K562 (cell line): ENCODE data around the gene WFDC1. TPM values are rescaled to one million over a fixed set of nuclear protein-coding genes. Genes with fewer than 3 reads are reported as not detected.

ENCODE experiments used
- ATAC-seq: fragments of 200-7000 bp; cut with Tn5 transposase; 3 replicates; pipeline ENCODE4 v1.9.1; 2020; ENCODE audit warnings: moderate library complexity
- BruUV-seq: library from RNA; stranded (reverse); fragments of 400-500 nt; replicated peaks from 2 replicates; lab custom pipeline; 2021; lab: Mats Ljungman, UMichigan
- CTCF ChIA-PET: fragments of 300-600 bp; formaldehyde crosslinking; extraction: SDS; loops from one replicate; lab custom pipeline; 2021; ENCODE audit warnings: low intra/inter-chr PET ratio; lab: Yijun Ruan, JAX
- POLR2A ChIA-PET: fragments of 300-600, 350-650 bp; sonication (Branson Sonifier 250); formaldehyde crosslinking; extraction: SDS; loops from one replicate; lab custom pipeline; 2021; ENCODE audit warnings: antibody characterized with exemption, inconsistent platforms; lab: Yijun Ruan, JAX
- DNase-seq, 4 experiments: peaks; one replicate each; pipeline versions ENCODE4 v3.0.0 to v3.0.0-alpha.2; 2011 to 2018; ENCODE audit warnings: low spot score in 3 of 4, mixed read lengths in 3 of 4; ENCODE audit errors: extremely low read depth in 1 of 4
- FAIRE-seq: peaks from 2 replicates; lab custom pipeline; 2011; peaks lifted over from hg19 to GRCh38; lab: Jason Lieb, UNC
- H2AFZ ChIP-seq: 2 replicates; pipeline ENCODE4 v1.6.0; 2011; ENCODE audit warnings: low read depth, low read length, control low read depth, inconsistent platforms
- H3K27ac ChIP-seq: fragments of 200-600 bp; 3 replicates; pipeline ENCODE4 v1.8.0; 2011; ENCODE audit warnings: low read depth, mild to moderate bottlenecking, control low read depth, inconsistent platforms, low read length, moderate library complexity, mixed read lengths; ENCODE audit errors: extremely low read depth
- H3K27me3 ChIP-seq, 2 experiments: fragments of 300-600 bp in 1 of 2; 2 replicates in 1 of 2; 3 replicates in 1 of 2; pipeline versions ENCODE4 v1.6.0 to v1.8.0; 2011; ENCODE audit warnings: inconsistent platforms in 2 of 2, low read length in 2 of 2, mild to moderate bottlenecking in 1 of 2, mixed read lengths in 1 of 2, moderate library complexity in 1 of 2; ENCODE audit not compliant: control insufficient read depth in 2 of 2, insufficient read depth in 2 of 2
- H3K36me3 ChIP-seq: fragments of 300-600 bp; 3 replicates; pipeline ENCODE4 v1.8.0; 2011; ENCODE audit warnings: mild to moderate bottlenecking, low read length, inconsistent platforms; ENCODE audit not compliant: control insufficient read depth, insufficient read depth
- H3K4me1 ChIP-seq, 2 experiments: fragments of 200-600 bp in 1 of 2; replicated peaks in 1 of 2; 2 replicates in 1 of 2; 3 replicates in 1 of 2; pipeline versions ENCODE4 v1.5.1 to v1.8.0; 2011; ENCODE audit warnings: inconsistent platforms in 2 of 2, low read length in 2 of 2, mild to moderate bottlenecking in 1 of 2, mixed read lengths in 1 of 2, moderate library complexity in 1 of 2; ENCODE audit not compliant: control insufficient read depth in 2 of 2, insufficient read depth in 2 of 2
- H3K4me2 ChIP-seq: 2 replicates; pipeline ENCODE4 v1.6.1; 2011; ENCODE audit warnings: low read length, control low read depth, inconsistent platforms, mixed read lengths; ENCODE audit not compliant: insufficient read depth
- H3K4me3 ChIP-seq: fragments of 200-600 bp; sonication (generic), shearing (Covaris generic); 2 replicates; pipeline ENCODE4 v1.5.1; 2016; ENCODE audit warnings: control low read depth, inconsistent platforms
- H3K79me2 ChIP-seq: fragments of 200-600 bp; 3 replicates; pipeline ENCODE4 v1.8.0; 2011; ENCODE audit warnings: low read length, inconsistent platforms; ENCODE audit not compliant: control insufficient read depth, insufficient read depth
- H3K9ac ChIP-seq, 2 experiments: 2 replicates each; pipeline versions ENCODE4 v1.6.0 to v1.6.1; 2011; ENCODE audit warnings: low read depth in 2 of 2, low read length in 2 of 2, control low read depth in 1 of 2, inconsistent platforms in 1 of 2, mild to moderate bottlenecking in 1 of 2, mixed read lengths in 1 of 2; ENCODE audit not compliant: insufficient read depth in 1 of 2
- H3K9me1 ChIP-seq: one replicate; pipeline ENCODE4 v1.6.0; 2011; ENCODE audit warnings: inconsistent platforms, mild to moderate bottlenecking, low read length, moderate library complexity; ENCODE audit not compliant: control insufficient read depth, insufficient read depth
- H3K9me3 ChIP-seq: replicated peaks from 2 replicates; pipeline ENCODE4 v1.5.1; 2011; ENCODE audit warnings: low read depth, low read length, inconsistent platforms; ENCODE audit not compliant: control insufficient read depth, insufficient read depth
- H4K20me1 ChIP-seq: replicated peaks from 2 replicates; pipeline ENCODE4 v1.6.1; 2011; ENCODE audit warnings: low read length, inconsistent platforms, mixed read lengths; ENCODE audit not compliant: control insufficient read depth, insufficient read depth
- ASH1L ChIP-seq: fragments of 450-650 bp; IDR thresholded peaks from 2 replicates; pipeline ENCODE4 v1.6.1; 2018; ENCODE audit warnings: borderline replicate concordance, mild to moderate bottlenecking, low read depth; ENCODE audit not compliant: partially characterized antibody
- RBM14 ChIP-seq: fragments of 200-400 bp; formaldehyde crosslinking; IDR thresholded peaks from 2 replicates; pipeline ENCODE4 v1.6.1; 2018; ENCODE audit warnings: low read depth, mild to moderate bottlenecking, low read length, moderate library complexity, borderline replicate concordance; ENCODE audit not compliant: insufficient read depth
- WGBS: fragments of 100-300 bp; shearing (Covaris generic); methylation state at CpG from one replicate; pipeline ENCODE4 v1.1.6; 2016; ENCODE audit warnings: low coverage, mixed read lengths; ENCODE audit not compliant: insufficient coverage; ENCODE audit errors: missing lambda C conversion rate; 5-methylcytosine and 5-hydroxymethylcytosine counted together
- in situ Hi-C: fragments of 300-500 bp; cut with MboI; formaldehyde crosslinking; loops from 4 replicates; pipeline ENCODE4 v1.15.0; 2018; ENCODE audit warnings: inconsistent platforms, mixed read lengths
- intact Hi-C: fragments of 100-400 bp; cut with micrococcal nuclease; formaldehyde crosslinking; loops from 2 replicates; pipeline ENCODE4 v1.14.2; 2022
- polyA plus RNA-seq, 8 experiments: library from polyadenylated mRNA; depleted of rRNA in 4 of 8; stranded (reverse) in 5 of 8; unstranded in 3 of 8; fragments of >200 nt; fragmentation: Nextera tagmentation in 2 of 8; fragmentation: Illumina TruSeq in 1 of 8; extraction: Ambion mirVana in 2 of 8; extraction: Trizol in 1 of 8; gene quantifications; 2 replicates each; pipeline versions ENCODE4 v1.2.1 to v1.2.3, GENCODE V29; 2011 to 2014; ENCODE audit warnings: inconsistent platforms in 1 of 8, missing spikeins in 1 of 8
- total RNA-seq, 7 experiments: library from RNA; depleted of rRNA in 6 of 7; stranded (reverse); fragments of >200 nt in 6 of 7; fragmentation: Illumina TruSeq in 2 of 7; extraction: Trizol in 2 of 7; gene quantifications; 2 replicates each; pipeline versions ENCODE4 v1.2.1 to v1.2.3, GENCODE V29; 2011 to 2021; ENCODE audit warnings: low replicate concordance in 1 of 7
- TF ChIP-seq, protein P1 (sequence below): fragments of 450-650 bp; IDR thresholded peaks from 2 replicates; pipeline ENCODE4 v1.6.1; 2018; ENCODE audit warnings: mild to moderate bottlenecking, low read depth; ENCODE audit not compliant: partially characterized antibody

WFDC1 gene
- total and polyA plus RNA-seq, 9 of the 15 experiments (the other 6 are each of a cell fraction or from before 2014, with no cell fraction given), result not detected

DNA sequence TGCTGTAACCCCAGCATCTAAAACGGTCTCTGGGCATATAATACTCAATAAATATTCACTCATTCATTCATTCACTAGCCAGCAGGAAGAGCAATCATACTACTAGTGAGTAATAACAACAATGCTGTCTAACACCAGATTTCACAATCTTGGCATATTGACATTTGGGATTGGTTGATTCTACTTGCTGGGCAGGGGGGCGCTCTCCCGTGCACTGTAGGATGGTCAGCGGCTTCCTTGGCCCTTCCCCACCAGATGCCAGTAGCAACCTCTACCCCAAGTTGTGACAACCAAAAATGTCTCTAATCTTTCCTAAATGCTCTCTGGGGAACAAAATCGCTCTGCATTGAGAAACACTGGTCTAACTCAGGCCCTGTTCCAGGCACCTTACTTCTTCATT lies 20.7 kb downstream of the WFDC1 start (continued):
- TF ChIP-seq, protein P1, sequence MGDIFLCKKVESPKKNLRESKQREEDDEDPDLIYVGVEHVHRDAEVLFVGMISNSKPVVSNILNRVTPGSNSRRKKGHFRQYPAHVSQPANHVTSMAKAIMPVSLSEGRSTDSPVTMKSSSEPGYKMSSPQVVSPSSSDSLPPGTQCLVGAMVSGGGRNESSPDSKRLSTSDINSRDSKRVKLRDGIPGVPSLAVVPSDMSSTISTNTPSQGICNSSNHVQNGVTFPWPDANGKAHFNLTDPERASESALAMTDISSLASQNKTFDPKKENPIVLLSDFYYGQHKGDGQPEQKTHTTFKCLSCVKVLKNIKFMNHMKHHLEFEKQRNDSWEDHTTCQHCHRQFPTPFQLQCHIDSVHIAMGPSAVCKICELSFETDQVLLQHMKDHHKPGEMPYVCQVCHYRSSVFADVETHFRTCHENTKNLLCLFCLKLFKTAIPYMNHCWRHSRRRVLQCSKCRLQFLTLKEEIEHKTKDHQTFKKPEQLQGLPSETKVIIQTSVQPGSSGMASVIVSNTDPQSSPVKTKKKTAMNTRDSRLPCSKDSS, result no peak

DNA sequence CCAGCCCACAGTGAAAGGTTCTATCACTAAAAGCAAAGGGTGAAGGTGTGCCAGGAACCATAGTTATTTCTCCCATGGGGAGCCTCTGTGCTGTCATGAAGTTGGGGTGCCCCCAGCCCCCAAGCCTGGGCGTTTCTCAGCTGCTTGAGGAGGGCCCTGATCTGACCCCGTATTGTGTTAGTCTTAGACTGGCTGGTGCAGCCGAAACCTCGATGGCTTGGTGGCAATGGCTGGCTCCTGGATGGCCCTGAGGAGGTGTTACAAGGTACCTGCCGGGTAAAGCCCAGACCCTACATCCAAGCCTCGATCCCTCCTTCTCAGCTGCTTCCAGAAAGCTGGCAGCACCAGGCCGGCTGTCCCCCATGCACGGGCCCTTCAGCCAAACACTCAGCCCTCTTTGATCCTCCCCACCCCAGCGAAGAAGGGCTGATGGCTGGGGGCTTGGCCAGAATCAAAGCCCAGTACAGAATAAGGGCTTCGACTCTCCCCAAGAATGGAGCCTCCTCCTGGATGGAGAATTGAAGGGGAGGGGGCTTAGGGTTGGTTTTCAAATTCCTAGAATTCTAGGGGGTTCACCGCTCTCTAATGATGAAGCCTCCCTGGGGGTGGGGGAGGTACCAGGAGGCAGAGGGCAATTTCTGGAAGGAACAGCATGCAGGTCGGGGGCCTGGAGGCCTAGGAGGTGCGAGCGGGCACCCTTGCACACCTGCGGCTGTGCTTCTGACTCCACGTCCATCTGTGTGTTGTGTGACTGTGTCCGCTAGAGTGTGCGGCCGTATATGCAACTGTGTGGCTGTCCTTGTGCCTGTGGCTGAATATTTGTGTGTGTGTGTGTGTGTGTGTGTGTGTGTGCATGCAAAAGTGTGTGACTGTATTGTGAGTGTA lies 23.7 kb downstream of the WFDC1 start:
- POLR2A ChIA-PET, result interaction anchor here (0.6 kb wide), 2 partner anchors 56 to 209 kb away, joined by 3 read pairs; no protein-coding TSS in a partner anchor

More for the DNA sequence above, 23.7 kb downstream of the WFDC1 start:
- TF ChIP-seq ASH1L (no peak), RBM14 (no peak)
- intact Hi-C loops (no loop called here), in situ Hi-C loops (no loop called here)
- FAIRE-seq (no peak), ATAC-seq (no peak), DNase-seq (no peak)
- Histone ChIP-seq H3K36me3 (no peaks in the 10 kb centered on the region), H3K4me3 (no peak overlapping the region), H3K79me2 (no peaks in the 10 kb centered on the region), H3K4me1 (no peaks in the 10 kb centered on the region), H4K20me1 (no peaks in the 10 kb centered on the region), H3K4me2 (no peak overlapping the region), H3K9ac (no peak overlapping the region), H3K9me1 (no peaks in the 10 kb centered on the region), H3K27ac (no peak overlapping the region), H2AFZ (no peak overlapping the region), H3K27me3 (peaks cover 49 to 68% of the 10 kb centered on the region in 2 experiments), H3K9me3 (peaks cover 2% of the 10 kb centered on the region; the same call in 1 of the 2 replicates)
- CTCF ChIA-PET, result no interaction called here
- no TSS peak for BruUV-seq
- WGBS, result 1% methylated on average over 19 of the region's 19 CpGs
